Transverse colon (tissue), 4 donors: ENCODE data around the gene NDE1.

ENCODE experiments used
- CTCF ChIP-seq, 5 experiments: fragments of 200-600 bp in 3 of 5; fragments of 450-650 bp in 2 of 5; sonication (generic) in 3 of 5; IDR thresholded peaks; 1 replicate in 2 of 5; 2 replicates in 3 of 5; pipeline ENCODE4 v1.5.1; 2016 to 2017; ENCODE audit warnings: antibody characterized with exemption in 5 of 5, inconsistent platforms in 3 of 5, mild to moderate bottlenecking in 2 of 5, moderate library complexity in 1 of 5
- POLR2A ChIP-seq: fragments of 450-650 bp; IDR thresholded peaks from one replicate; pipeline ENCODE4 v1.6.1; 2016; ENCODE audit warnings: antibody characterized with exemption, mild to moderate bottlenecking, moderate library complexity
- POLR2AphosphoS5 ChIP-seq, 3 donors: sonication (generic); formaldehyde crosslinking; IDR thresholded peaks; one replicate each; pipeline ENCODE4 v1.6.1; 2016; ENCODE audit warnings: antibody characterized with exemption in 3 of 3

- TF ChIP-seq CTCF (IDR thresholded peaks at IDR 0.05) (no peak), POLR2A (no peak), POLR2AphosphoS5 (IDR thresholded peaks at IDR 0.05) (peak in 1 of 3 donors; percentile 25)
Measured at GRCh38 chr16:15771694-15772093, 121.6 kb downstream of the NDE1 start.
